GM21737 (cell line): ENCODE measurements around the gene NPLOC4.
"Not testable (repeated sequence)": the region's sequence is repeated elsewhere in the genome, so short reads cannot be mapped to it uniquely, and the experiment has no call there.

ENCODE experiments used
- ATAC-seq: cut with Tn5 transposase; IDR thresholded peaks from one replicate; pipeline ENCODE4 v1.9.1; 2021; ENCODE audit warnings: mild to moderate bottlenecking, moderate library complexity; ENCODE audit not compliant: unreplicated experiment

The NPLOC4 gene

DNA sequence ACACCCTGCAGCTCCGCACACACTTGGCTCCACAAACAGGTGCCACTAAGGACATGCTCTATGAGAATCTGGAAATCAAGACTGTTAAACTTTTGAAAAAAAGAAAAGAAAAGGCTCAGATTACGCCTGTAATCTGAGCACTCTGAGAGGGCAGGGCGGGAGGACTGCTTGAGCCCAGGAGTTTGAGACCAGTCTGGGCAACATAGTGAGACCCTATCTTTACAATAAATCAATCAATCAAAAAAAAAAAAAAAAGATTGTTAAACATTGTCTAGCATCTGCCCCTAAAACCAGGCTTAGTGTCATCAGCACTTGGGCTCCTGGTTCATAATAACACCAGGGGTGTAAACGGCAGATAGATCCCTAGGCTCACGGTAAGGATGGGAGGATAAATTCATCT is 47.3 kb downstream of the NPLOC4 start:
- ATAC-seq, result no peak

DNA sequence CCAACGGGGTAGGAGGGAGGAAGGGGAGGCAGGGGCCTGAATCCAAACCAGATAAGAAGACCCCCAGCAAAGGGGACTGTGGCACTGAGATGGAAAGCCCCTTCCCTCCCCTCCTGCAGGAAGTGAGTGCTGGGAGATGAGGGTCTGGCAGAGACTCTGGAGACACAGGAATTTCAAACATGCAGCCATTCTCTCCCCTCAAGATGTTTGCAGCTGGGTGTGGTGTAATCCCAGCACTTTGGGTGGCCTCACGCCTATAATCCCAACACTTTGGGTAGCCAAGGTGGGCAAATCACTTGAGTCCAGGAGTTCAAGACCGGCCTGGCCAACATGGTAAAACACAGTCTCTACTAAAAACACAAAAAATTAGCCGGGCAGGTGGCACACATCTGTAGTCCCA is 50.8 kb downstream of the NPLOC4 start:
- ATAC-seq, result no peak

DNA sequence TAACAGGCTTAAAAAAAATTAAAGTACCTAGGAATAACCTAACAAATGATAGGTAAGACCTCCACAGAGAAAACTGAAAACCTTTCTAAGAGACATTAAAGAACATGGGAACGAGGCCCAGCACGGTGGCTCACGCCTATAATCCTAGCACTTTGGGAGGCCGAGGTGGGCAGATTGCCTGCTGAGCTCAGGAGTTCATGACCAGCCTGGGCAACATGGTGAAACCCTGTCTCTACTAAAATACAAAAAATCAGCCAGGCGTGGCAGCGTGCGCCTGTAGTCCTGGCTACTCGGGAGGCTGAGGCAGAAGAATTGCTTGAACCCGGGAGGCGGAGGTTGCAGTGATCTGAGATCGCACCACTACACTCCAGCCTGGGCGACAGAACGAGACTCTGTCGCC is 52.1 kb downstream of the NPLOC4 start:
- not testable (repeated sequence) for ATAC-seq

DNA sequence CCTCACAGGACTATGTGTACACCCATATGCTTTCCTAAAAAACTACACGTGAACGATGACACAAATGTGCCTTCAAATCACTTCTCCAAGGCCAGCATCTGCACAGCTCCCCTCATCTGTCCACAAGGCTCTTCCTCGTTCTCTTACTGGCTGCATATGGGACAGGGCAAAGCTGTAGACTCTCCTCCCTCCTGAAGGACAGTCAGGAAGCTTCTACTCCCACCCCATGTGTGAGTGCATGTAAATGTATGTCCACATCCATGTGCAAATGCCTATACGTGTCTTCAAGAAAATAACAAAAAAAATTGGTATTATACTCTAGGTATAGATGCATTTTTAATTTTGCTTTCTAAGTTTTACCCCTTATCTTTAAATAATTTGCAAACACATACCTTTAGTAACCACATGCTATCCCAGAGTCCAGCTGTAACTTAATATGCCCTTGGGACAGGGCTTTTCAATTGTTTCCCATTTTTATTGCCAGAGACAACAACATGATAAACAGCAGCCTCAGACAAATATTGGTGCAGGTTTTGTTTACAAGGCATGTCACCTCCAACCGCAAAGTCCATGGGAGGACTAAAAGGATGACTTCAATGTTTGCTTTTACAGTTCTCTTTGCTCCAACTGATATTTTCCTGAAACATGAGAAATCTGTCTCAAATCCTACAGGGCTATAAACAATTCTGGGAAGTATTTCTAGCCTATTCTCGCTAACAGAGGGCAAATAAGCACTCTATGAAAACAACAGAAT is 53.1 kb downstream of the NPLOC4 start:
- no peak for ATAC-seq

DNA sequence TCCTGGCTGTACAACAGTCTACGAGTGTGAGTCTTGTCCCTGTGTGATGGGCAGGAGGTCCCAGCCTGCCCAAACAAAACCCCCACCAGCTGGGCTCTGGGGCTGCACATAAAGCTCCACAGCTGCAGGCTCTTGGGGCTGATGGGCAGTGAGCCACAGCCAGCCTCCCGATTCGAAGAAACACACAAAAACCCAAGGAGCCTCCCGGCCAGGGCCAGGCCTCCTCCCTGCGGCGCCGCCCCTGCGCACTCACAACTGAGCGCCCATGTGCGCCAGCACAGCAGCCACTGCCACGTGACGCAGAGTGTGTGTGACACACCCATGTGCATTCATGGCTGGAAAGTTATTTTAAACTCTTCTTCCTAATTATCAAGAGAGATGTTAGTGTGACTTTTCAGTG is 54.2 kb downstream of the NPLOC4 start:
- ATAC-seq, result no peak

DNA sequence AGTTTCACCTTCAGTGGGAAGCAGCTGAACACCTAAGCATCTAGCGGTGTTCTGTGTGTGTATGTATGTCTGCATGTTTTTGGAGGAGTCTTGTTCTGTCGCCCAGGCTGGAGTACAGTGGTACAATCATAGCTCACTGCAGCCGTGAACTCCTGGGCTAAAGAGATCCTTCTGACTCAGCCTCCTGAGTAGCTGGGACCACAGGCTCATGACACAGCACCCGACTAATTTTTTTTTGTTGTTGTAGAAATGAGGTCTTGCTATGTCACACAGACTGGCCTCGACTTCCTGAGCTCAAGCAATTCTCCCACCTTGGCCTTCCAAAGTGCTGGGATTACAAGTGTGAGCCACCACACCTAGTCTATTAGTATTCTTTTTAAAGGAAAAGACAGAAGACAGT is 54.6 kb downstream of the NPLOC4 start:
- no peak for ATAC-seq

DNA sequence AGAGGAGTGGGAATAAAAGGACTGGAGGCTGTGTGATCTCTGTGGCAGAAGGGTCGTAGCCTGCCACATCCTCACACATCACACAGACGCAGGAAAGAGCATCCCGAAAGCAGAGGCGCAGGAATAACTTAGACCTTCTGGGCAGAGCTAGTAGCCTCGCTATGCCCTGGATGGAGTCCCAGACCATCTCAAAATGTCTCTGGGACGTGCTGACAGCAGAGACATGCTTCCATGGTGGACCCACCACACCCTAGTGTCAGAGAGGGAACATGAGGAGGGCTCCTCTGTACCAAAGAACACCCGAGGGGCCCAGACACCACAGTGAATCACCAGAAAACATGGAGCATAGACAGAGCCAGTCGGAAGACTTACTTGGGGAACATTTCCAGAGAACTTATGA is 55.2 kb downstream of the NPLOC4 start:
- ATAC-seq, result no peak

DNA sequence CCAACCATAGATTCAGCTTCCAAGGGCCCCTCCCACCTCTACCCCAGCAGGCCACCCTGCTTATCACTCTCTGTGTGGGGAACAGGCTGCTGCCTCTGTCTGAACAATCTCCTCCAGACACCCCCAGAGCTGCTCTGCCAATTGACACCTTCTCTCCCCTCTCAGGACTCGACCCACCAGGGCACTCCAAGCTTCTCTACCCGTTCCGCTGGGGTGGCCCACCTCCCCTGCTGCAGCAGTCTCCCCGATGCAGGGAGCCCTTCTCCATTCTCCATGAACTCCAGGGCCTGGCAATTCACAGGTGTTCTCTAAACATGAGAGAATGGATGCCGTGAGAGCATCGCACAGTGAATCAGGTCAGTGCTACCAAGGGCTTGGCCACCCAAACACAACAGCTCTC is 56.4 kb downstream of the NPLOC4 start:
- no peak for ATAC-seq

DNA sequence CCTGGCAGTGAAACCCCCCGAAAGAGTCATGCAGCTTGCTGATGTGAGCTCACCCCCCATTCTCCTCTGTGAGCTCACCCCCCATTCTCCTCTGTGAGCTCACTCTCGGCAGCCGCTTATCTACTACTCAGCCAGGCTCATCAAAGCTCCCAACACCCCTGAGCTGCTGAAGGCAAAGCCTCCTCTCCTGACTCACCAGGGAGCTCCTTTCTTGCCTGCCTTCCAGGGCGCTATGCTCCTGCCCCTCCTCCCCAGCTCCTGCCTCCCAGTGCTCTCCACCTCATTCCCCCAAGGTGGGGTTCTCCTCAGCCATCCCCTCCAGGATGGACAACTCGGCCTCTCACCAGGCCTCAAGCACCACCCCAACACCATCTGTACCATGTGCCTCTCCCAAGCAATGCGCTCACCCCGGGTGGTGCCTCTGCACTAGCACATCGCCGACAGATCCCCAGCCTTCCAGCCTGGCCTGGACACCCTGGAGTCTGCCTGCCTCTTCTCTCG is 57.0 kb downstream of the NPLOC4 start:
- no peak for ATAC-seq

DNA sequence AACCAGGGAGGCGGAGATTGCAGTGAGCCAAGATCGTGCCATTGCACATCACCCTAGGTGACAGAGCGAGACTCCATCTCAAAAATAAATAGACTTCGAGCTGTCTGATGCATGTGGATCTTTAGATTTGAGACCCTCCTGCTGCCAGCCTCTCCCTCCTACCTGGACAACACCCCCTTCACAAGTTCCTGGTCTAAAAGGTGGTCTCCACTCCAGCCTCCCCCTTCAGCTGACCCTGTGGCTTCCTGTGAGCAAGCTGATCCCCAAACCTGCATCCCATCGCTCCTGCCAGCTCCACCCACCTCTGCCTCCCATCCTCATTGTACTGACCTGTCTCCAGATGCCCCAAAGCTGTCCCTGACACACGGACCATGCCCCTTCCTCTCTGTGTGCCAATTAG is 57.6 kb downstream of the NPLOC4 start:
- no peak for ATAC-seq

DNA sequence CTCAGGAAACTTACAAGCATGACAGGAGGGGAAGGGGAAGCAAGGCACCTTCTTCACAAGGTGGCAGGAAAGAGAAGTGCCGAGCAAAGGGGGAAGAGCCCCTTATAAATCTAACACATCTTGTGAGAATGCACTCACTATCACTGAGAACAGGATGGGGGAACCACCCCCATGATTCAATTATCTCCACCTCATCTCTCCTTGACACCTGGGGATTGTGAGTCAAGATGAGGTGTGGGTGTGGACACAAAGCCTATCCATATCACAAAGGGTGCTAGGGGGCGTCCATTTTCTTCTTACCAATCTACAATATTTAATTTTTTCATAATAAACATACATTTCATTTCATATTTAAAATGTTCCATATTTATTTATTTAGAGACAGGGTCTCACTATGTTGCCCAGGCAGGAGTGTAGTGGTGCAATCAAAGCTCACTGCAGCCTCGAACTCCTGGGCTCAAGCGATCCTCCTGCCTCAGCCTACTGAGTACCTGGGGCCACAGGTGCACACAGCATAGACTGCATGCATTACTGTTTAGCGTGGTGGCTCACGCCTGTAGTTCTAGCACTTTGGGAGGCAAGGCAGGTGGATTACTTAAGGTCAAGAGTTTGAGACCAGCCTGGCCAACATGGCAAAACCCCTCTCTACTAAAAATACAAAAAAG is 58.2 kb downstream of the NPLOC4 start:
- ATAC-seq, result no peak

DNA sequence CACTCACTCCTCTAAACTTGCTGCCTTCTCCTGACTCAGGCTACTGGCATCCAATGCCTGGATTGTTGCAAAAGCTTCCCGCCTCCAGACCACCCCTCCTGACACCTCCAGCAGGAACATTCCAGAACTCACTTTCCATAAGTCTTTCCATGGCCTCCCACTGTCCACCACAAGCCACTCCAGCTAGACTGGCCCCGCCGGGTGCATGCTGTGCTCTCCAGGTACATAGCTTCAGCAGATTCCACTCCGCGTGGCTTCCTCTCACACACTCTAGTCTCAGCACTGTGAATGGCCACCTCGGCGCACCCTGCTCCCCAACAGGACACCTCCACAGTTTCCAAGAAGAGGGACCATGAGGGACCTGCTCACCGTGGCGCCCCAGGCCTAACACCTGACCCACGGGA is 58.9 kb downstream of the NPLOC4 start:
- ATAC-seq, result no peak

DNA sequence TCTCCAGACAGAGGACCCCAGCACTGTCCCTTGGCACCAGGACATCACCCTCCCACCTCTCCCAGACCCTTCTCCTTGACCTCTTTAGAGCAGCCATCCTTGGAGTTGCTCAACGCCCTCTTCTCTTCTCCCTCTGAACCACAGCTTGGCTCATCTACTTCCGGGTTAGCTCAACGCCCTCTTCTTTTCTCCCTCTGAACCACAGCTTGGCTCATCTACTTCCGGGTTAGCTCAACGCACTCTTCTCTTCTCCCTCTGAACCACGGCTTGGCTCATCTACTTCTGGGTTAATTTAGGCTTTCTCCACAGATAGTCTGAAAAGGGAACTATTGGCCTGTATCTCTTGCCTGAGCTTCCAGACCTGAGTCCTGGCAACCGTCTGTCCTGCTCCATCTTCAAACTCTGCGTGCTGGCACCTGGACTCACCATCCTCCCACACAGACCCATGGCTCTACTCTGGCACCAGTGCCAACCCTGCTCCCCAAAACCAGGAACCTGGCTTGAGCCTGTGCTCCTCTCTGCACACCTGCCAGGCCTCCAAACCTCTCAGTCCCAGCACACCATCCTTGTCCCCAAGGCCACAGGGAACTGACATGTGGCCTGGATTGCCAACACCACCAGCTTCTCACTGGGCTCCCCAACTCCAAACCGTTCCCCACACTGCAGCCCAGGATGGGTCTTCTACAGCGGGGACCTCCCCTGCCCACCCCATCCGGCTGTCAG is 59.5 kb downstream of the NPLOC4 start:
- no peak for ATAC-seq

DNA sequence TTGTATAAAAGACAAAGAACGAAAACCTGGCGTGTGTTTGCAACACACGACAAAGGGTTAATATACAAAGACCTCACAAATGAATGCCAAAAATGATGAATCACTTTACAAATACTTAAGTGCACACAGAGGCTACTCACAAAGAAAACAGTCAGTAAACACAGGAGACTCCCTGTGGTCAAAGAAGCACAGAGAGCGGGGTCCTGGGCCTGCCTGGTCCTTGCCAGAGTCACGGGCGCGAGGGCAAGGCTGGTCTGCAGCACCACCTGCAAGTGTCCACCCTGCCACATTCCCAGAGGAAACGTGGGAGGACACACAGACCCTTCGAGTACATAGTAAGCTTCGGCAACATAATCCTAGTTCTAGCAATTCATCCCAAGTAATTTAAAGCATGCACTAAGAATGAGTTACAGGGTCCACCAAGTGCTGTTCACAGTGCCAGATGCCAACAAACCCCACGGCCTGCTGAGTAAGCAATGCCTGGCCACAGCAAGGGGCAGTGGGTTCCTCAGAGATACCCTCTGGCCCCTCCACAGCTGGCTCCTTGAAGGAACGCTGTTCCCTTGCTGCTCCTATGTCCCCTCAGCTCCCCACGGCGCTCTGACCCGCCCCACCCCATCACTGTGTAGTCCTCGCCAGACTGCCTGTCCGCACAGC is 60.2 kb downstream of the NPLOC4 start:
- no peak for ATAC-seq

DNA sequence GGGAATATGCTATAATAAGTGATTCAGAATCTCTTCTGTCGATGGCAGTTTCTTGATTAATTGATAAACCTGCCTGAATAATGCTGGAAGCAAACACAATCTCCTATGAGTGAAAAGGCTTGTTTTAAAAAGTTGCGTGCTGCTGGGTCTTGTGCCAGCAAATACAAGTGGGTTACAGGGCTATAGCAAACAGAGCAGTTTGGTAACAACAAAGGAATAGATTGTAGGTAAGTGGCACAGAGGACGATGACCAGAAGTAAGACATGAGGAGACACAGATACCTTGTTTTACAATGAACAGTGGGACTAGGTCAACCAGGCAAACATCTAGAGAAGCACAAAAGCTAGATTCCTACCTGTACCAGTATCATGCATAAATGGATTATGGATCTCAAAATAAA is 61.1 kb downstream of the NPLOC4 start:
- no peak for ATAC-seq

DNA sequence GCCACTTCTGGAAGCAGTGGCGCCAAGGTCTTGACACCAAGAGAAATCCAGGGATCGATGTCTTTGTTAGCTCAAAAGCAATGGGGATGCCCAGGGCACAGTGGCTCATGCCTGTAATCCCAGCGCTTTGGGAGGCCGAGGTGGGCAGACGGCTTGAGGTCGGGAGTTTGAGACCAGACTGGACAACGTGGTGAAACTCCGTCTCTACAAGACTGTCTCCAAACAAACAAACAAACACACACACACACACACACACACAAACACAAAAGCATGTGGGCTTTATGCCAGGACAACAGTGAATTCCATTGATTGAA is 62.3 kb downstream of the NPLOC4 start:
- ATAC-seq, result no peak

DNA sequence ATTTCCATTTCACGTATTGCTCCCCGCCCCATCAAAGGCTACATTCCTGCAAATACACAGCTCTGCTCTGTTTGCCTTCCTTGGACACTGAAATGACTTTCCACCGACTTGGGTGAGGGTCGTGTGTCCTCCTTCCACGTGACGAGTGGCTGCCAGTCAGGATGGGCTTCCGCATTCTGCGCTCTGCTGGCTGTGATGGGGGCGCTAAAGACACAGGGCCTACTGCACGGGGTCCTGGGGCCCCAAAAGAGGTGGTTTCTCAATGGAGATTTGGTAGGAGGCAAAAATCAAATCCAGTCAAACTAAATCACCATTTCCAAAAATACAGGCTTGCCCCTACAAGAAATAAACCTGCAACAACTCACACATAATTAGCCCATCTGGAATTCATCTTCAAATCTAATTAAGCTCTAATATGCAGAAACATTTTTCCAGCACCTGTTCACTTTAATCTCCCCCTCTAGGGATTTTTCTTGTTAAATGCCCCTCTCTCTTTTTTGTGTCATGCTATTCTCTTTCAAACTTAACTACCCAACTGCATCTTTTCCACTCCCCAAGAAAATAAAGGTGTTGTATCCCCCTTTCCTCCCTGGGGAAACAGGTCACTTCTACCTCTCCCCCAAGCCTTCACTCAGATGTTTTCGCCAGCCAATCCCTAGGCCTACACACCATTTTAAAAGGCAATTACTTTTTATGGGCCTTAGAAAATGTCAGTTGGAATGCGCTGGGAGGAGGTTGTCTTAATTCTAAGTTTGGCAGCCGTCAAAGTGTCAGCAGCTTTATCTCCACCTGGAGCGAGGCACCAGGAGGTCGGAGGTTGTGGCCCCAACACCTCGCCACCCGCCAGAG is 62.9 kb downstream of the NPLOC4 start:
- no peak for ATAC-seq

DNA sequence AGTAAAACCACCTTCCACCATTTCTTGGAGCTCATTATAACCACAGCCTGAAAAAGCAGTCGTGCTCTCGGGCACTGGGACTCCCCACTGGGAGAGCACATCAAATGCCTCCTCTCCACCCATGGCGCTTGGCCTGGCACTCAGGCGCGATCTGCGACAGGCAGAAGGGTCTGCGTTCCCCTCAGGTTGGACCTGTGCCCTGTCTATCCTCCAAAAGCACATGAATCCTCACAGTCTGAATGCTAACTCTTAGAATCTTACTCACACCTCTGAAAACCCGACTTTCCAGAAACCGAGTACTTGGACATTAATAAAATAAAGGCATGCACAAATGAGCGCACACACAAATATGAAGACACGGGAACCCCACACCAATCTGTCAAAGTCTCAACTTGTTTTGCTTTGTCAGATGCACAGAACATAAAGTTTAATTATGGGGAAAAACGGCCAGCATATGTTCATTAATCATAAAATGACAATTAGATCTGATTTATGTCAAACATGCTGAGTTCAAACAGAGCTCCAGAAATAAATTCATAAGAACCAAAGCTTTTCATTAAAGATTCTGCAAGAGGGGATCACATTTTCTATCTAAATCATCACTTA is 64.2 kb downstream of the NPLOC4 start:
- ATAC-seq, result no peak

DNA sequence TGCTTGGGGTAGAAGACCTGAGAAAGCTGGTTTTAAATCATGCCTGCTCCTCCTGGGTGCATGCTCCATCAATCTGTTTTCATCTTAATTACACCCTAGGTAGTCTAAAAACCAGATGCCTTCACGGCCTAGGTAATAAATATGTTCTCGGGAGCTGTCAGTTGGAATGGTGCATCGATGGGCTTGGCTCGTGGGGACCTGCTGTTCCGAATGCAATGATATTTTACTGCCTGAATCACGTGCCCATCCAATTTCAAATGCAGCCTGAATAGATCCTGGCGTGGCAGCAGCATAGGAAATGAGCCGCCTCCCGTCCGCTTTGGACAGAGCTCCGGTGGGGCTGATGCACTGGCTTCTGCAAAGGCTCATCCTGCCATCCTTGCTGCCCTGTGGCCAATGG is 65.9 kb downstream of the NPLOC4 start:
- no peak for ATAC-seq

DNA sequence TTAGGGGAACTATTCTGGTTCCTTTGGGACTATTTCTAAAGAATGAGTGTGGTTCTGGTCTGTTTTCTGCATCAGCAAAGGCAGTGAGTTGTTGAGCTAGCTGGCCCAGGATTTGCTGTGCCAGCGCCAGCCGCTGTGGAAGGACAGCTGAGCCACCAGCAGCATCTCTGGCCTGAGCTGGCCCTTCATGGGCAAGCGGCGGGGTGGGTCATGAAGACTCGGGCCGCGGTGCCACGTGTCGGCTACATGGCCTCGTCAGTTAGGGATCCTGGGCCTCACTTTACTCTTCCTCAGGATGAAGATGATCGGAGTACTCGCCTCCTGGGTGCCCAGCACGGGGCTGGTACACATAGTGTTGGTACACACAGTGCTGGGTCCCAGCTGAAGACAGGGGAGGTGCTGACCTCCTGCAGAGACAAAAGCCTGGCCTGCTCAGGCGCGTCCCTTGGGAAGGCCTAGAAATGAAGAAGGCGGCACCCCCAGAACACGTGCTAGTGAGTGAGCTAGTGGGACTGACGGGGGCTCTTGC is 66.9 kb downstream of the NPLOC4 start:
- ATAC-seq, result no peak
